Muscle of leg (tissue), 11 donors: ENCODE measurements around the gene SFRP5. TPM values are rescaled to one million over a fixed set of nuclear protein-coding genes. Genes with fewer than 3 reads are reported as not detected.

Experiments
- DNase-seq: peaks from one replicate; pipeline ENCODE4 v3.0.0; 2013
- H3K27ac ChIP-seq: one replicate; pipeline ENCODE4 v1.5.1; 2013; ENCODE audit warnings: mild to moderate bottlenecking, low read length, control low read depth
- H3K27me3 ChIP-seq: one replicate; pipeline ENCODE4 v1.6.1; 2013; ENCODE audit warnings: low read length; ENCODE audit not compliant: control insufficient read depth, insufficient read depth
- H3K36me3 ChIP-seq: one replicate; pipeline ENCODE4 v1.6.1; 2013; ENCODE audit warnings: low read length; ENCODE audit not compliant: control insufficient read depth, insufficient read depth
- H3K4me1 ChIP-seq: one replicate; pipeline ENCODE4 v1.6.1; 2013; ENCODE audit warnings: low read length; ENCODE audit not compliant: control insufficient read depth, insufficient read depth
- H3K4me3 ChIP-seq: one replicate; pipeline ENCODE4 v1.5.1; 2013; ENCODE audit warnings: low read length, control low read depth
- H3K9me3 ChIP-seq: replicated peaks from 2 replicates; pipeline ENCODE4 v1.6.1; 2013; ENCODE audit warnings: low read depth, low read length; ENCODE audit not compliant: control insufficient read depth
- WGBS: methylation state at CpG from one replicate; pipeline ENCODE4 v1.1.5; 2013; ENCODE audit warnings: missing lambda C conversion rate; ENCODE audit not compliant: insufficient coverage; 5-methylcytosine and 5-hydroxymethylcytosine counted together
- polyA plus RNA-seq, 8 donors: library from polyadenylated mRNA; unstranded; fragments of 120-200 nt; gene quantifications; one replicate each; pipeline versions ENCODE4 v1.2.1 to v1.2.3, GENCODE V29; 2013; ENCODE audit warnings: inconsistent platforms in 1 of 8, low replicate concordance in 1 of 8; ENCODE audit not compliant: insufficient read length in 8 of 8, insufficient read depth in 1 of 8
- total RNA-seq: library from RNA; stranded (reverse); fragments of 120-200 nt; gene quantifications from one replicate; pipeline ENCODE4 v1.2.4, GENCODE V29; 2013

Gene SFRP5
- total and polyA plus RNA-seq, 9 donors, result 0.75 to 2.5 (median 1.5) TPM

GRCh38 chr10:97724341-97724941 lies 47.4 kb downstream of the SFRP5 start:
- peaks cover 2% of the 10 kb centered on the region for H3K9me3 ChIP-seq
- no peak overlapping the region for H3K4me3 ChIP-seq
- no peak for DNase-seq
- no peaks in the 10 kb centered on the region for H3K36me3 ChIP-seq
- H3K27ac ChIP-seq, result no peak overlapping the region
- WGBS, result no CpG with 5 or more reads among the region's 5 CpGs
- H3K27me3 ChIP-seq, result peaks cover 3% of the 10 kb centered on the region
- peaks cover 8% of the 10 kb centered on the region for H3K4me1 ChIP-seq

GRCh38 chr10:97723001-97723400 lies 48.8 kb downstream of the SFRP5 start:
- Histone ChIP-seq H3K36me3 (peaks cover 9% of the 10 kb centered on the region), H3K27ac (no peak overlapping the region), H3K4me3 (no peak overlapping the region), H3K4me1 (peaks cover 21% of the 10 kb centered on the region), H3K9me3 (peaks cover 2% of the 10 kb centered on the region), H3K27me3 (peaks cover 3% of the 10 kb centered on the region)
- 70% methylated on average over 2 of the region's 3 CpGs for WGBS
- DNase-seq, result no peak

GRCh38 chr10:97721871-97722780 lies 49.7 kb downstream of the SFRP5 start:
- H3K4me1 ChIP-seq, result peaks cover 26% of the 10 kb centered on the region
- H3K36me3 ChIP-seq, result peaks cover 17% of the 10 kb centered on the region
- WGBS, result 83% methylated on average over 3 of the region's 12 CpGs
- DNase-seq, result no peak
- H3K27me3 ChIP-seq, result peaks cover 3% of the 10 kb centered on the region
- H3K4me3 ChIP-seq, result no peak overlapping the region
- no peak overlapping the region for H3K27ac ChIP-seq
- peaks cover 2% of the 10 kb centered on the region for H3K9me3 ChIP-seq

GRCh38 chr10:97719602-97720001 lies 52.2 kb downstream of the SFRP5 start:
- peaks cover 34% of the 10 kb centered on the region for H3K4me1 ChIP-seq
- no peaks in the 10 kb centered on the region for H3K27me3 ChIP-seq
- WGBS, result 29% methylated on average over 1 of the region's 2 CpGs
- no peaks in the 10 kb centered on the region for H3K9me3 ChIP-seq
- peak overlapping the region; percentile 62 for H3K27ac ChIP-seq
- no peak overlapping the region for H3K4me3 ChIP-seq
- H3K36me3 ChIP-seq, result peaks cover 28% of the 10 kb centered on the region
- DNase-seq, result peak; percentile 46

- Histone ChIP-seq H3K27me3 (no peaks in the 10 kb centered on the region), H3K4me3 (no peak overlapping the region), H3K4me1 (peaks cover 34% of the 10 kb centered on the region), H3K27ac (peak overlapping the region; percentile 42), H3K36me3 (peaks cover 28% of the 10 kb centered on the region), H3K9me3 (no peaks in the 10 kb centered on the region)
- peak; percentile 30 for DNase-seq
- no CpG with 5 or more reads among the region's 8 CpGs for WGBS
Observed at GRCh38 chr10:97718659-97719142, 53.1 kb downstream of the SFRP5 start.

GRCh38 chr10:97718178-97718577 lies 53.6 kb downstream of the SFRP5 start:
- Histone ChIP-seq H3K36me3 (peaks cover 28% of the 10 kb centered on the region), H3K9me3 (no peaks in the 10 kb centered on the region), H3K4me1 (peaks cover 36% of the 10 kb centered on the region), H3K27ac (no peak overlapping the region), H3K4me3 (no peak overlapping the region), H3K27me3 (no peaks in the 10 kb centered on the region)
- no CpG with 5 or more reads among the region's 6 CpGs for WGBS
- peak; percentile 38 for DNase-seq

- Histone ChIP-seq H3K4me3 (no peak overlapping the region), H3K27ac (no peak overlapping the region), H3K4me1 (peaks cover 41% of the 10 kb centered on the region), H3K36me3 (peaks cover 28% of the 10 kb centered on the region), H3K27me3 (no peaks in the 10 kb centered on the region), H3K9me3 (no peaks in the 10 kb centered on the region)
- no peak for DNase-seq
- 82% methylated on average over 7 of the region's 7 CpGs for WGBS
Observed at GRCh38 chr10:97717627-97718026, 54.2 kb downstream of the SFRP5 start.

Other genes starting within 250 kb of the SFRP5 start
- 27.6 TPM for gene ANKRD2, start 199.2 kb downstream of the SFRP5 start, total RNA-seq
- 10 to 100 TPM in 6 of 8 donors, 1 to 10 TPM in 2; 6.4 to 34.6 (median 16.1) TPM for gene ANKRD2, start 199.2 kb downstream of the SFRP5 start, polyA plus RNA-seq
- gene HOGA1, start 187.6 kb downstream of the SFRP5 start, total RNA-seq, result 0.89 TPM
- 1 to 10 TPM in 1 of 8 donors, under 1 TPM in 7; 0.41 to 1.0 (median 0.73) TPM for gene HOGA1, start 187.6 kb downstream of the SFRP5 start, polyA plus RNA-seq
- not detected for gene C10orf62, start 182.3 kb downstream of the SFRP5 start, total RNA-seq
- gene C10orf62, start 182.3 kb downstream of the SFRP5 start, polyA plus RNA-seq, result under 1 TPM in 1 of 8 donors, not detected in 7; 0.14 TPM
- 3.8 TPM for gene MORN4, start 138.5 kb downstream of the SFRP5 start, total RNA-seq
- 1 to 10 TPM; 4.4 to 7.6 (median 5.5) TPM for gene MORN4, start 138.5 kb downstream of the SFRP5 start, polyA plus RNA-seq
- 6.7 TPM for gene PI4K2A, start 131.3 kb downstream of the SFRP5 start, total RNA-seq
- 10 to 100 TPM in 3 of 8 donors, 1 to 10 TPM in 5; 7.7 to 12.0 (median 9.9) TPM for gene PI4K2A, start 131.3 kb downstream of the SFRP5 start, polyA plus RNA-seq
- 6.0 TPM for gene AVPI1, start 84.8 kb downstream of the SFRP5 start, total RNA-seq
- gene AVPI1, start 84.8 kb downstream of the SFRP5 start, polyA plus RNA-seq, result 10 to 100 TPM in 1 of 8 donors, 1 to 10 TPM in 7; 3.2 to 10.2 (median 6.1) TPM
- gene MARVELD1, start 58.3 kb downstream of the SFRP5 start, total RNA-seq, result 27.6 TPM
- 10 to 100 TPM; 39.0 to 86.3 (median 54.1) TPM for gene MARVELD1, start 58.3 kb downstream of the SFRP5 start, polyA plus RNA-seq
- gene ZFYVE27, start 34.9 kb downstream of the SFRP5 start, total RNA-seq, result 10.7 TPM
- 10 to 100 TPM in 6 of 8 donors, 1 to 10 TPM in 2; 9.3 to 19.8 (median 12.7) TPM for gene ZFYVE27, start 34.9 kb downstream of the SFRP5 start, polyA plus RNA-seq
- gene GOLGA7B, start 77.8 kb upstream of the SFRP5 start, total RNA-seq, result 0.04 TPM
- under 1 TPM; 0.03 to 0.12 (median 0.07) TPM for gene GOLGA7B, start 77.8 kb upstream of the SFRP5 start, polyA plus RNA-seq